ENCODE measurements around the gene THAP8.

Gene THAP8

GRCh38 chr19:36026091-36026876, 27.8 kb downstream of the THAP8 start:
- Histone ChIP-seq H3K4me3 (ENCODE audit: low read length) (no peak overlapping the region), H3K9me3 (replicated peaks; ENCODE audit: insufficient read depth, low read length) (no peaks in the 10 kb centered on the region), H3K27ac (ENCODE audit: low read length) (no peak overlapping the region), H3K9me2 (replicated peaks; ENCODE audit: insufficient read depth, low read length) (no peaks in the 10 kb centered on the region), H3K27me3 (replicated peaks; ENCODE audit: insufficient read depth, low read length) (no peaks in the 10 kb centered on the region), H3K36me3 (replicated peaks; ENCODE audit: insufficient read depth, low read length) (no peaks in the 10 kb centered on the region), H3K4me1 (ENCODE audit: low read length) (no peaks in the 10 kb centered on the region), H4K20me1 (ENCODE audit: insufficient read depth, low read length) (no peaks in the 10 kb centered on the region), H3K79me2 (ENCODE audit: low read length) (no peaks in the 10 kb centered on the region), H3K4me2 (ENCODE audit: low read depth, low read length) (no peak overlapping the region), H2AFZ (ENCODE audit: low read length) (no peak overlapping the region), H3F3A (ENCODE audit: insufficient read depth, low read length) (peaks cover 4% of the 10 kb centered on the region; the same call in 1 of the 2 replicates), H3K9ac (ENCODE audit: low read length) (no peak overlapping the region)
- TF ChIP-seq EZH2 (optimal IDR thresholded peaks at IDR 0.05; ENCODE audit: low read depth, low read length), result no peak
- no peak for TF ChIP-seq EZH2phosphoT487 (IDR thresholded peaks at IDR 0.05; ENCODE audit: low read length)
- TF ChIP-seq, protein P1, sequence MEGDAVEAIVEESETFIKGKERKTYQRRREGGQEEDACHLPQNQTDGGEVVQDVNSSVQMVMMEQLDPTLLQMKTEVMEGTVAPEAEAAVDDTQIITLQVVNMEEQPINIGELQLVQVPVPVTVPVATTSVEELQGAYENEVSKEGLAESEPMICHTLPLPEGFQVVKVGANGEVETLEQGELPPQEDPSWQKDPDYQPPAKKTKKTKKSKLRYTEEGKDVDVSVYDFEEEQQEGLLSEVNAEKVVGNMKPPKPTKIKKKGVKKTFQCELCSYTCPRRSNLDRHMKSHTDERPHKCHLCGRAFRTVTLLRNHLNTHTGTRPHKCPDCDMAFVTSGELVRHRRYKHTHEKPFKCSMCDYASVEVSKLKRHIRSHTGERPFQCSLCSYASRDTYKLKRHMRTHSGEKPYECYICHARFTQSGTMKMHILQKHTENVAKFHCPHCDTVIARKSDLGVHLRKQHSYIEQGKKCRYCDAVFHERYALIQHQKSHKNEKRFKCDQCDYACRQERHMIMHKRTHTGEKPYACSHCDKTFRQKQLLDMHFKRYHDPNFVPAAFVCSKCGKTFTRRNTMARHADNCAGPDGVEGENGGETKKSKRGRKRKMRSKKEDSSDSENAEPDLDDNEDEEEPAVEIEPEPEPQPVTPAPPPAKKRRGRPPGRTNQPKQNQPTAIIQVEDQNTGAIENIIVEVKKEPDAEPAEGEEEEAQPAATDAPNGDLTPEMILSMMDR (IDR thresholded peaks at IDR 0.05; ENCODE audit: low read length), result no peak
- DNase-seq, result no peak

- DNase-seq, result no peak
- Histone ChIP-seq H3K27ac (ENCODE audit: low read length) (no peak overlapping the region), H3K9ac (ENCODE audit: low read length) (no peak overlapping the region), H2AFZ (ENCODE audit: low read length) (no peak overlapping the region), H3K27me3 (replicated peaks; ENCODE audit: insufficient read depth, low read length) (no peaks in the 10 kb centered on the region), H4K20me1 (ENCODE audit: insufficient read depth, low read length) (no peaks in the 10 kb centered on the region), H3K4me1 (ENCODE audit: low read length) (no peaks in the 10 kb centered on the region), H3K4me2 (ENCODE audit: low read depth, low read length) (no peak overlapping the region), H3K9me2 (replicated peaks; ENCODE audit: insufficient read depth, low read length) (no peaks in the 10 kb centered on the region), H3K79me2 (ENCODE audit: low read length) (no peaks in the 10 kb centered on the region), H3K4me3 (ENCODE audit: low read length) (no peak overlapping the region), H3K9me3 (replicated peaks; ENCODE audit: insufficient read depth, low read length) (no peaks in the 10 kb centered on the region), H3K36me3 (replicated peaks; ENCODE audit: insufficient read depth, low read length) (no peaks in the 10 kb centered on the region), H3F3A (ENCODE audit: insufficient read depth, low read length) (peaks cover 2% of the 10 kb centered on the region; the same call in 1 of the 2 replicates)
- no peak for TF ChIP-seq EZH2phosphoT487 (IDR thresholded peaks at IDR 0.05; ENCODE audit: low read length)
- TF ChIP-seq, protein P1 (IDR thresholded peaks at IDR 0.05; ENCODE audit: low read length), result no peak
- no peak for TF ChIP-seq EZH2 (optimal IDR thresholded peaks at IDR 0.05; ENCODE audit: low read depth, low read length)
Measured at GRCh38 chr19:36025541-36025940, 28.5 kb downstream of the THAP8 start.

DNA sequence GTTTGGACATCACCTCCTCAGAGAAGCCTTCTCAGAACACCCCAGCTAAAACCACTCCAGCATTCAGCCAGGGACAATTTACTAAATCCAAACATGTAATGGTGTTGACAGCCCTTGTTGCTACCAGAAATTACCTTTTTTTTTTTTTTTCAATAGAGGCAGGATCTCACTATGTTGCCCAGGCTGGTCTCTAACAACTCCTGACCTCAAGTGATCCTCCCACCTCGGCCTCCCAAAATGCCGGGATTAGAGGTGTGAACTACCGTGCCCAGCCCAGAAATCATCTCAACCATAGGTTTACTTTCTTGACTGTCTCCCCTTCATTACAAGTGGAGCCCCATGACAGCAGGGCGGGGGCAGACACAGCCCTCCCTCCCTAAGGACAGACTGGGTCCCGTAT, 30.7 kb downstream of the THAP8 start:
- H3K36me3 ChIP-seq (replicated peaks; ENCODE audit: insufficient read depth, low read length), result no peaks in the 10 kb centered on the region
- no peak overlapping the region for H3K4me3 ChIP-seq (ENCODE audit: low read length)
- H3K27me3 ChIP-seq (replicated peaks; ENCODE audit: insufficient read depth, low read length), result no peaks in the 10 kb centered on the region
- H3K9me2 ChIP-seq (replicated peaks; ENCODE audit: insufficient read depth, low read length), result no peaks in the 10 kb centered on the region
- no peak overlapping the region for H3K4me2 ChIP-seq (ENCODE audit: low read depth, low read length)
- no peaks in the 10 kb centered on the region for H3K9me3 ChIP-seq (replicated peaks; ENCODE audit: insufficient read depth, low read length)
- DNase-seq, result no peak
- TF ChIP-seq EZH2 (optimal IDR thresholded peaks at IDR 0.05; ENCODE audit: low read depth, low read length) (no peak), EZH2phosphoT487 (IDR thresholded peaks at IDR 0.05; ENCODE audit: low read length) (no peak)
- TF ChIP-seq, protein P1 (IDR thresholded peaks at IDR 0.05; ENCODE audit: low read length), result no peak
- H3F3A ChIP-seq (ENCODE audit: insufficient read depth, low read length), result no peaks in the 10 kb centered on the region
- no peak overlapping the region for H3K9ac ChIP-seq (ENCODE audit: low read length)
- H3K27ac ChIP-seq (ENCODE audit: low read length), result no peak overlapping the region
- H4K20me1 ChIP-seq (ENCODE audit: insufficient read depth, low read length), result no peaks in the 10 kb centered on the region
- H3K4me1 ChIP-seq (ENCODE audit: low read length), result no peaks in the 10 kb centered on the region
- H2AFZ ChIP-seq (ENCODE audit: low read length), result no peak overlapping the region
- H3K79me2 ChIP-seq (ENCODE audit: low read length), result no peaks in the 10 kb centered on the region
